Measurements from ENCODE around the gene KRR1.
"Not testable (repeated sequence)": the region's sequence is repeated elsewhere in the genome, so short reads cannot be mapped to it uniquely, and the experiment has no call there.

- TF ChIP-seq CTCF (IDR thresholded peaks at IDR 0.05; ENCODE audit: insufficient read depth, low read depth, low read length); EZH2 (IDR thresholded peaks at IDR 0.05; ENCODE audit: insufficient read depth, low read length): not testable (repeated sequence)
Measured at GRCh38 chr12:75445137-75445507, 66.3 kb downstream of the KRR1 start.
